Endothelial cell of umbilical vein (primary cell): ENCODE data around the gene CAMK2G.

Experiments used
- POLR2A ChIP-seq: IDR thresholded peaks from 2 replicates; pipeline ENCODE4 v1.6.1; 2012; ENCODE audit warnings: low read depth, mild to moderate bottlenecking, control low read depth, low read length
- TF ChIP-seq, protein P1 (sequence below), 2 donors: IDR thresholded peaks; 1 replicate in 1 of 2; 2 replicates in 1 of 2; pipeline ENCODE4 v1.5.1; 2011; ENCODE audit warnings: low read length in 2 of 2, mild to moderate bottlenecking in 2 of 2, moderate library complexity in 2 of 2, control low read depth in 1 of 2, inconsistent platforms in 1 of 2, low read depth in 1 of 2; ENCODE audit not compliant: insufficient read depth in 1 of 2; ENCODE audit errors: extremely low read depth in 1 of 2

DNA sequence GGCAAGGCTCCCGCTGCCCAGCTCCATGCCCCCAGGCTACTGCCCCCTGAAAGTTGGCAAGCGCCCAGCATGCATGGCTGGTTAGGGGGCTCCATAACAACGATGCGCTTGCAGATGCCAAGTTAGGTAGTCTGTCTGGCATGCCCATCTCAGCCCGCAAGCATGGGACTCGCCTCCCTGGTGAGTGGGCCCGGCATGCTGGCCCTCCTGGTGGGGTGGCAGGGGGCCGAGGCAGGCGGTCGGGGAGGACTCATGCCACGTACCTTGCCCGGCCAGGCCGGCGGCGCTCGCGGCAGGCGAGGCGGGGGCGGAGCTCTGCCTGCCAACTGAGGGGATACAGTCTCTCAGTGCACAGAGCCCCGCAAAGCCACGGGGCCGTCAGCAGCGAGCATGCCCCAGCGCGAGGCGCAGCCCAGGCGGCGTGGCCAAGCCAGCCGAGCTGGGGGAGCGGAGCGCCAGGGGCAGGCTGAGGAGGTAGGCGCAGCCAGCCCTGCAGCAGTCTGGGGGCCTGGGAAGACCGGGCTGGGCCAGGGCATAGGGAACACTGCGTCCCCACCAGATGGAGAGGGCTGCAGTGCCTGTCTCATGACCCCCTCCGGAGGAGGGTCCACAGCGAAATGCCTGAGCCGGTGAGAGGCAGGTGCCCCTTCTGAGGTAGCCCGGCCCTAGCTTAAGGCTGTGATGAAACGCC lies 34.9 kb downstream of the CAMK2G start:
- TF ChIP-seq, protein P1, sequence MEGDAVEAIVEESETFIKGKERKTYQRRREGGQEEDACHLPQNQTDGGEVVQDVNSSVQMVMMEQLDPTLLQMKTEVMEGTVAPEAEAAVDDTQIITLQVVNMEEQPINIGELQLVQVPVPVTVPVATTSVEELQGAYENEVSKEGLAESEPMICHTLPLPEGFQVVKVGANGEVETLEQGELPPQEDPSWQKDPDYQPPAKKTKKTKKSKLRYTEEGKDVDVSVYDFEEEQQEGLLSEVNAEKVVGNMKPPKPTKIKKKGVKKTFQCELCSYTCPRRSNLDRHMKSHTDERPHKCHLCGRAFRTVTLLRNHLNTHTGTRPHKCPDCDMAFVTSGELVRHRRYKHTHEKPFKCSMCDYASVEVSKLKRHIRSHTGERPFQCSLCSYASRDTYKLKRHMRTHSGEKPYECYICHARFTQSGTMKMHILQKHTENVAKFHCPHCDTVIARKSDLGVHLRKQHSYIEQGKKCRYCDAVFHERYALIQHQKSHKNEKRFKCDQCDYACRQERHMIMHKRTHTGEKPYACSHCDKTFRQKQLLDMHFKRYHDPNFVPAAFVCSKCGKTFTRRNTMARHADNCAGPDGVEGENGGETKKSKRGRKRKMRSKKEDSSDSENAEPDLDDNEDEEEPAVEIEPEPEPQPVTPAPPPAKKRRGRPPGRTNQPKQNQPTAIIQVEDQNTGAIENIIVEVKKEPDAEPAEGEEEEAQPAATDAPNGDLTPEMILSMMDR (IDR thresholded peaks at IDR 0.05; ENCODE audit: extremely low read depth in 1 of 2, insufficient read depth in 1 of 2, low read depth in 1 of 2, low read length in 2 of 2): no peak
- no peak for TF ChIP-seq POLR2A
